Measurements from ENCODE around the gene CMPK1.

Gene CMPK1

GRCh38 chr1:47424336-47424982 lies 90.9 kb downstream of the CMPK1 start:
- DNase-seq (ENCODE audit: low spot score), result peak; percentile 74

Measured in D341Med (cell line).